GM12892 (cell line): ENCODE data around the gene KHDC1.

Experiments used
- POLR2A ChIP-seq: IDR thresholded peaks from 2 replicates; pipeline ENCODE4 v1.6.1; 2011; ENCODE audit warnings: low read depth, low read length, control low read depth
- POLR2AphosphoS5 ChIP-seq: IDR thresholded peaks from 2 replicates; pipeline ENCODE4 v1.6.1; 2011; ENCODE audit warnings: low read depth, low read length, control low read depth
- TAF1 ChIP-seq: IDR thresholded peaks from 2 replicates; pipeline ENCODE4 v1.6.1; 2011; ENCODE audit warnings: low read depth, mild to moderate bottlenecking, control low read depth, low read length, borderline replicate concordance

- no peak for TF ChIP-seq POLR2AphosphoS5
- TF ChIP-seq POLR2A: no peak
- TF ChIP-seq TAF1: no peak
Measured at GRCh38 chr6:73299151-73299971, 36.4 kb upstream of the KHDC1 start.
